MCF 10A (cell line): ENCODE data around the gene COQ6. TPM values are rescaled to one million over a fixed set of nuclear protein-coding genes. Genes with fewer than 3 reads are reported as not detected.

Experiments
- Bru-seq: library from RNA; stranded (reverse); fragments of 400-500 nt; gene quantifications from one replicate; lab custom pipeline; 2021; lab: Mats Ljungman, UMichigan
- BruChase-seq, 2 experiments: library from RNA; stranded (reverse); fragments of 400-500 nt; gene quantifications; one replicate each; lab custom pipeline; 2021; lab: Mats Ljungman, UMichigan
- BruUV-seq: library from RNA; stranded (reverse); fragments of 400-500 nt; replicated peaks from 2 replicates; lab custom pipeline; 2021; lab: Mats Ljungman, UMichigan
- CTCF ChIA-PET: fragments of 300-600 bp; sonication (Branson Sonifier 250); formaldehyde crosslinking; extraction: SDS; loops from one replicate; lab custom pipeline; 2021; ENCODE audit warnings: antibody characterized with exemption, inconsistent platforms; lab: Yijun Ruan, JAX
- POLR2A ChIA-PET: fragments of 300-600, 350-650 bp; sonication (Branson Sonifier 250); formaldehyde crosslinking; extraction: SDS; loops from one replicate; lab custom pipeline; 2020; ENCODE audit warnings: antibody characterized with exemption, inconsistent platforms; lab: Yijun Ruan, JAX
- DNase-seq: peaks from one replicate; pipeline ENCODE4 v3.0.0-alpha.2; 2018; ENCODE audit not compliant: unreplicated experiment
- H3K27ac Mint-ChIP-seq: one replicate; pipeline ENCODE4 v1.8.0; 2022; ENCODE audit warnings: mild to moderate bottlenecking, low read depth, mixed read lengths; ENCODE audit not compliant: unreplicated experiment
- H3K27me3 Mint-ChIP-seq: one replicate; pipeline ENCODE4 v1.8.0; 2022; ENCODE audit warnings: mixed read lengths; ENCODE audit not compliant: insufficient read depth, unreplicated experiment
- H3K36me3 Mint-ChIP-seq: one replicate; pipeline ENCODE4 v1.8.0; 2022; ENCODE audit warnings: mild to moderate bottlenecking, moderate library complexity, mixed read lengths; ENCODE audit not compliant: insufficient read depth, unreplicated experiment
- H3K4me1 Mint-ChIP-seq: one replicate; pipeline ENCODE4 v1.8.0; 2022; ENCODE audit warnings: mixed read lengths; ENCODE audit not compliant: insufficient read depth, unreplicated experiment
- H3K4me3 Mint-ChIP-seq: one replicate; pipeline ENCODE4 v1.8.0; 2022; ENCODE audit warnings: mild to moderate bottlenecking, moderate library complexity, mixed read lengths; ENCODE audit not compliant: unreplicated experiment
- H3K9me3 Mint-ChIP-seq: one replicate; pipeline ENCODE4 v1.8.0; 2022; ENCODE audit warnings: mixed read lengths; ENCODE audit not compliant: unreplicated experiment
- CTCF ChIP-seq: fragments of 200-600 bp; IDR thresholded peaks from one replicate; pipeline ENCODE4 v1.8.0; 2022; ENCODE audit warnings: antibody characterized with exemption, mild to moderate bottlenecking; ENCODE audit not compliant: unreplicated experiment
- intact Hi-C: fragments of 100-400 bp; cut with micrococcal nuclease; formaldehyde crosslinking; loops from 2 replicates; pipeline ENCODE4 v1.14.1; 2022
- long read RNA-seq: library from polyadenylated mRNA; stranded (forward); transcript quantifications from one replicate; pipeline ENCODE4 v2.0.0, GENCODE V29; 2022
- total RNA-seq: library from RNA; stranded (reverse); gene quantifications from 2 replicates; pipeline ENCODE4 v1.2.3, GENCODE V29; 2022

Gene COQ6
- total RNA-seq: 25.0 and 25.5 TPM in 2 replicates
- percentile 66 among the genes with signal in this experiment for Bru-seq, nascent RNA
- BruChase-seq, experiment 1, labeled RNA remaining after a 6-hour chase: percentile 59 among the genes with signal in this experiment
- BruChase-seq, experiment 2, labeled RNA remaining after a 2-hour chase: percentile 67 among the genes with signal in this experiment
- long read RNA-seq, transcript COQ6-201 (12 exons, 2,118 nt): major isoform, 65 of 84 reads
- long read RNA-seq, partial matches to known transcripts: 5 of 84 reads
- long read RNA-seq, other reads (novel, unspliced or antisense): 12 of 84 reads

- Mint-ChIP-seq H3K27ac (peak within 1 kb of the TSS; percentile 93), H3K4me3 (peak within 1 kb of the TSS; percentile 96), H3K27me3 (no peaks in the 10 kb centered on the region), H3K9me3 (no peaks in the 10 kb centered on the region), H3K36me3 (peaks cover 21% of the 10 kb centered on the region), H3K4me1 (peaks cover 10% of the 10 kb centered on the region)
- DNase-seq: peak; percentile 97
- CTCF ChIA-PET: interaction anchor here (0.6 to 0.7 kb wide), 4 partner anchors 26 to 183 kb away, joined by 3 to 4 read pairs (median 4); no protein-coding TSS in a partner anchor
- no peak for TF ChIP-seq CTCF
- intact Hi-C loops: loop anchor here (2.0 to 5.0 kb wide), 2 partner anchors 69 to 87 kb away; partner anchors contain the start of genes BBOF1 and ENTPD5
- TSS peak; percentile 44 for BruUV-seq
- POLR2A ChIA-PET: interaction anchor here (0.6 to 1.3 kb wide), 22 partner anchors 8 to 814 kb away, joined by 3 to 16 read pairs (median 4); partner anchors contain the start of genes AREL1, BBOF1, ENTPD5 and FCF1
Measured at GRCh38 chr14:73949752-73950734, at the start of gene COQ6, which contains the start of gene FAM161B. Gene COQ6, plus strand, starts transcription at chr14:73950302. Its CDS starts 31 bp downstream, at chr14:73950333. Gene FAM161B, minus strand, starts transcription at chr14:73950094. Its CDS starts 68 bp downstream, at chr14:73950026.

GRCh38 chr14:73903028-73903427 lies 47.1 kb upstream of the COQ6 start:
- no peak for DNase-seq
- POLR2A ChIA-PET: interaction anchor here (1.0 kb wide), 1 partner anchor 11 kb away, joined by 3 read pairs; no protein-coding TSS in a partner anchor
- H3K4me3 Mint-ChIP-seq: no peak overlapping the region
- BruUV-seq: no TSS peak
- no peak overlapping the region for H3K27ac Mint-ChIP-seq
- no peak for TF ChIP-seq CTCF
- CTCF ChIA-PET: no interaction called here
- no peaks in the 10 kb centered on the region for H3K27me3 Mint-ChIP-seq
- intact Hi-C loops: no loop called here
- no peaks in the 10 kb centered on the region for H3K4me1 Mint-ChIP-seq
- H3K36me3 Mint-ChIP-seq: peaks cover 97% of the 10 kb centered on the region
- H3K9me3 Mint-ChIP-seq: no peaks in the 10 kb centered on the region

GRCh38 chr14:73909681-73910080 lies 40.4 kb upstream of the COQ6 start:
- no peak for DNase-seq
- Mint-ChIP-seq H3K27ac (no peak overlapping the region), H3K4me3 (no peak overlapping the region), H3K27me3 (no peaks in the 10 kb centered on the region), H3K36me3 (peaks cover 98% of the 10 kb centered on the region), H3K9me3 (no peaks in the 10 kb centered on the region), H3K4me1 (no peaks in the 10 kb centered on the region)
- BruUV-seq: no TSS peak
- CTCF ChIA-PET: no interaction called here
- POLR2A ChIA-PET: interaction anchor here (1.5 kb wide), 1 partner anchor 14 kb away, joined by 3 read pairs; no protein-coding TSS in a partner anchor
- intact Hi-C loops: no loop called here
- TF ChIP-seq CTCF: no peak
